HG02571 (cell line): Measurements from ENCODE around the gene RPL18.

Experiments
- ATAC-seq: cut with Tn5 transposase; IDR thresholded peaks from one replicate; pipeline ENCODE4 v1.9.1; 2021; ENCODE audit warnings: mild to moderate bottlenecking, moderate library complexity; ENCODE audit not compliant: unreplicated experiment

The RPL18 gene

GRCh38 chr19:48614436-48615230 lies 4.3 kb downstream of the RPL18 start, which contains the start of gene FAM83E:
TSS of gene FAM83E (minus strand) at chr19:48615076. CDS start at chr19:48613372, 1,704 bp downstream.
- no peak for ATAC-seq

GRCh38 chr19:48613852-48614435 lies 5.0 kb downstream of the RPL18 start:
- no peak for ATAC-seq

DNA sequence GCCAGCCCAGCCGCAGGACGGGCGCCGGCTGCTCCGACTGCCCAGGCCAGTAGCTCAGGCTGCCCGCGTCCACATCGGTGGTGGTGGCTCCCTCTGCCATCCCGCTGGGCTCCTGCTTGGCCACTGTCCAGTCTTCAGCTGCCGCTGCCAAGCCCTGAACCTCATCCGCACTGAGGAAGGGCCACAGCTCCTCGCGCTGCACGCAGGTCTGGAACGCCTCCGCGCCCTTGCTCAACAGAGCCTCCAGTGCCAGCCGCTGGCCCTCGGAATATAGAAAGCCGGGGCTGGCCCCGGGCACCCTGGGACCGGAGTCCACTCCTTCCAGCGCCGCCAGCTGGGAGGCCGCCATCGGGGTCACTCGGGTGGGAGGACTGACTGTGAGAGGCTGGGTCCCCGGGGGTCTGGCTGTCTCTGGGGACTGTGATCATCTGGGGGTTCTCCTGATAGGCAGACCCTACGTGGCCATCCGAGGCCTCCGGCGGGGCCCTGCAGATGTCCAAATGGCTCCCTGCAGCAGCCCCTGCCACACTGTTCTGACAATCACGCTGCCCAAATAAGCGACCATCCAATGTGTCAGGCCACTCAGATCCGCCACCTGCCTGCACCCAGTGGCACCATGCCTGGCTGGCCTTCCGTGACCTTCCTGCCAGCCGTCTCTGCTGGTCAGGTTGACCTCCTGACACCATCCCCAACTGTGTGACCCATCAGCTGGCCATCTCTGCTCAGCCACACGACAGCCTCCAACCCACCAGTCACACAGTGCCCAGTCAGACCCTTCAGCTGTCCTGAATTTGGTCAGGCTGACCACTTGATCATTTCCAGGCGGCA lies 5.7 kb downstream of the RPL18 start:
- ATAC-seq: no peak

- no peak for ATAC-seq
These were observed 7.1 kb downstream of the RPL18 start for GRCh38 chr19:48611872-48612271.

GRCh38 chr19:48609571-48610108 lies 9.3 kb downstream of the RPL18 start:
- ATAC-seq: no peak

DNA sequence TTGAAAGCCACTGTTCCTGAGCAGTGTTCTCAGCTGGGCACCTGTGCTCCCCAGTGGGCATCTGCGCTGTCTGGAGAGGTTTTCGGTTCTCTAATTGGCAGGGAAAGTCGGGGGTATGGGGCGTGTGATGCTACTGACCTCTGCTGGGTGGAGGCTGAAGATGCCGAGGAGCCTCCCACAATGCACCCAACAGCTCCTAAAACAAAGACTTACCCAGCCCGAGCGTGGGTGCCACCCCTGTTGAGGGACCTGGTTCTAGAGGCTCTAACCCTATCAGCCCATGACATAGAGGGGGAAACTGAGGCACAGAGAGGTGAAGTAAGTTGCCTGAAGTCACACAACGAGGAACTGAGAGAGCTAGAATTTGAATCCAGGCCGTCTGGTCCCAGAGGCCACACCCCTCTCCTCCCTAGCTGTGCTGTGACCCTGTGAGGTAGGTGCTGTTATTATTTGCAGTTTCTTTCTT lies 10.1 kb downstream of the RPL18 start:
- no peak for ATAC-seq

DNA sequence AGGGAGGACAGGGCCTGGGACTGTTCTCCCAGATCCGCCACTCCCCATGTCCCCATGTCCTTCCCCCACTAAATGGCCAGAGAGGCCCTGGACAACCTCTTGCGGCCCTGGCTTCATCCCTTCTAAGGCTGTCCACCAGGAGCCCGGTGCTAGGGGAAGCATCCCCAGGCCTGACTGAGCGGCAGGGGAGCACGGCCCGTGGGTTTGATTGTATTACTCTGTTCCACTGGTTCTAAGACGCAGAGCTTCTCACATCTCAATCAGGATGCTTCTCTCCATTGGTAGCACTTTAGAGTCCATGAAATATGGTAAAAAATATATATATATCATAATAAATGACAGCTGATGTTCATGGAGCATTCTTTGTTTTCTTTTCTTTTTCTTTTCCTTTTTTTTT lies 11.6 kb downstream of the RPL18 start:
- no peak for ATAC-seq

DNA sequence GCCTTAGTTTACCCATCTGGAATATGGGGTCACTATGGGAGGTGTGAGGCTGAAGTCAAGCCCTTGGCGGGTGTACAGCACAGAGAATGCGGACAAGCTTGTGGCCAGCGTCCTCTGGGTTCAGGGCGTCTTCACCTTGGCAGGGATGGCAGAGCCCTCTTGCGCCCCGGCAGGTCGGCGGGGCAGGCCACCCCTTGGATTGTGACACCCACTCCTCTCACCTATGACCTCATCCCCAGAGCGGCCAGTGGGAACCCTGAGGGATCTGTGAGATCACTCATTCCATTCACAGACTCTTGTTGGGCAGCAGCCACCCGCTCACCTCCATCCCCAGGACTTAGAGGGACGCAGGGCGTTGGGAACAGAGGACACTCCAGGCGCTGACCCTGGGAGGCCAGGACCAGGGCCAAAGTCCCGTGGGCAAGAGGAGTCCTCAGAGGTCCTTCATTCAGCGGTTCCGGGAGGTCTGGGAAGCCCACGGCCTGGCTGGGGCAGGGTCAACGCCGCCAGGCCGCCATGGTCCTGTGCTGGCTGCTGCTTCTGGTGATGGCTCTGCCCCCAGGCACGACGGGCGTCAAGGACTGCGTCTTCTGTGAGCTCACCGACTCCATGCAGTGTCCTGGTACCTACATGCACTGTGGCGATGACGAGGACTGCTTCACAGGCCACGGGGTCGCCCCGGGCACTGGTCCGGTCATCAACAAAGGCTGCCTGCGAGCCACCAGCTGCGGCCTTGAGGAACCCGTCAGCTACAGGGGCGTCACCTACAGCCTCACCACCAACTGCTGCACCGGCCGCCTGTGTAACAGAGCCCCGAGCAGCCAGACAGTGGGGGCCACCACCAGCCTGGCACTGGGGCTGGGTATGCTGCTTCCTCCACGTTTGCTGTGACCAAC lies 12.3 kb downstream of the RPL18 start, which contains the start of gene SPACA4:
TSS of gene SPACA4 (plus strand) at position 280 of the 896 bp plus-strand sequence. CDS start at position 517, 237 bp downstream.
- ATAC-seq: no peak

GRCh38 chr19:48603850-48604249 lies 15.1 kb downstream of the RPL18 start:
- no peak for ATAC-seq

DNA sequence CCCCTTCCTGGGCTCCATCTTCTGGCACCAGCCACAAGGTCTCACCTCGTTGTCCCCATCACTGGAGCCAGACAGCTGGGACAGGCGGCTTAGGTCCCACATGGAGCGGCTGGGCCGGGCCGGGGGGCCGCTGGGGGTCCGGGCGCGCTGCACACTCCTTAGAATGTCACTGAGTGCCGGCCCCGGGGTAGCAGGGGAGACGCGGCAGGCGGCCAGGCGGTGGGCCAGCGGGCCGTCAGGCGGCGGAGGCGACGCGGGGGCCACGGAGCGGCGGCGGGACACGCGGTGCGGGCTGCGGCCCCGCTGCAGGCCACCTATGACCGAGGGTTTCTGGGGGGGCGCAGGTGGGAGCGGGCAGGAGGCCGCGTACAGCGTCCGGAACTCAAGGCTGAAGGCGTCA lies 15.5 kb downstream of the RPL18 start:
- no peak for ATAC-seq

DNA sequence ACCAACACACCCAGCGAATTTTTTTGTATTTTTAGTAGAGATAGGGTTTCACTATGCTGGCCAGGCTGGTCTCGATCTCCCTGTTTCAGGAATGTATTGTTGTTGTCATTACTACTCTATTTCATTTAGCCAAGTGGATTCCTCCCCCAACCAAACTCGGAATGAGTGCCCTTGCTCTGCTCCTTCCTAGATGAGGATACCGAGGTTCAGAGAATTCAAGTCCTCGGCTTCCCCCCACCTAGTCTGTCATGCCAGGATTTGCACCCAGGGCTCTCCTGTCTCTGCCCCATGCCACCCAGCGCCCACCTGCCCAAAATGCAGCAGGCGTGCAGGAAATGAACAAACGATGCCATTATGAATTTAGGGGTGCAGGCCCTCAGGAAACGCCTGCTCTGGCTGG lies 16.0 kb downstream of the RPL18 start:
- no peak for ATAC-seq

GRCh38 chr19:48600679-48601417 lies 18.1 kb downstream of the RPL18 start:
- ATAC-seq: no peak

DNA sequence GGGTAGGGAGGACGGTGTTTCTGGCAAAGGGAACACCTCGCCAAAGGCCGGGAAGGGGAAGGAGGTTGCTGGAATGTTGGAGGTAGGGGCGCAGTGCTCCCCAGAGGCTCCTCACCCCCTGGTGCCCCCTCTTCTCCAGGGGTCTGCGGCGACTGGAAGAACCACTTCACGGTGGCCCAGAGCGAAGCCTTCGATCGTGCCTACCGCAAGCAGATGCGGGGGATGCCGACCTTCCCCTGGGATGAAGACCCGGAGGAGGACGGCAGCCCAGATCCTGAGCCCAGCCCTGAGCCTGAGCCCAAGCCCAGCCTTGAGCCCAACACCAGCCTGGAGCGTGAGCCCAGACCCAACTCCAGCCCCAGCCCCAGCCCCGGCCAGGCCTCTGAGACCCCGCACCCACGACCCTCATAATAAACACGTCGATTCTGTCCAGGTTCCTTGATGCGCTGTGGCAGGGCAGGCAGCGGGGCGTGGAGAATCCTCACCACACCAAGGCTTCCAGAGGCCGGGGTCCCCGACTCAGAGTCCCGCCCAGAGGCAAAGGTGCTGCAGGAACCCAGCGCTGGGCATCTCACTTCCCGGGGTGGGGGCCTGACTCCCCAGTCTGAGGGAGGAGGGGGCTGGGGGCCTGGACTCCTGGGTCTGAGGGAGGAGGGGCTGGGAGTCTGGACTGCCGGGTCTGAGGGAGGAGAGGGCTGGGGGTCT lies 19.8 kb downstream of the RPL18 start:
- no peak for ATAC-seq

DNA sequence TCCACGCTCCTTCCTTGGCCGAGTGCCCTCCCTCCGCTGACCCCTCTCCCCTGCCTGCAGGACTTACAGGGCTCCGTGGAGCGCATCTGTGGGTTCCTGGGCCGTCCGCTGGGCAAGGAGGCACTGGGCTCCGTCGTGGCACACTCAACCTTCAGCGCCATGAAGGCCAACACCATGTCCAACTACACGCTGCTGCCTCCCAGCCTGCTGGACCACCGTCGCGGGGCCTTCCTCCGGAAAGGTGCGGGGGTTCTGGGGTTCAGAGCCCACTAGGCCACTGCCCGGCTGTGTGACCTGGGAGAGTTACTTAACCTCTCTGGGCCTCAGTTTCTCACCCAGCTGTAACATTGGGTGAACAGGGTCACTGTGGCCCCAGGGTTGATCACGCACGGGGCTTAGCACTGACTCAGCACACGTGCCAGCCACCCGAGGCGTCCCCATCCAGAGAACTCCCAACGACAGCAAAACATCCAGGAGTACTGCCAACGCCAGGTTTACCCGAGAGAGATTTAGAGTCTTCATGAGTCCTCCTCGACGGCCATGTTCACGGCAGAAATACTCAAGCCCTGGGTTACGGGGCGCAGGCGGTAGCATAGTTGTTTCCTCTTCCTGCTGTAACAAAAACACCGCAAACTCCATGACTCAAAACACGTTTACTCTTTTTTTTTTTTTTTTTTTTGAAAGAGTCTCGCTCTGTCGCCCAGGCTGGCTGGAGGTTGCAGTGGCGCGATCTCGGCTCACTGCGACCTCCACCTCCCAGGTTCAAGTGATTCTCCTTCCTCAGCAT lies 22.1 kb downstream of the RPL18 start:
- ATAC-seq: no peak

DNA sequence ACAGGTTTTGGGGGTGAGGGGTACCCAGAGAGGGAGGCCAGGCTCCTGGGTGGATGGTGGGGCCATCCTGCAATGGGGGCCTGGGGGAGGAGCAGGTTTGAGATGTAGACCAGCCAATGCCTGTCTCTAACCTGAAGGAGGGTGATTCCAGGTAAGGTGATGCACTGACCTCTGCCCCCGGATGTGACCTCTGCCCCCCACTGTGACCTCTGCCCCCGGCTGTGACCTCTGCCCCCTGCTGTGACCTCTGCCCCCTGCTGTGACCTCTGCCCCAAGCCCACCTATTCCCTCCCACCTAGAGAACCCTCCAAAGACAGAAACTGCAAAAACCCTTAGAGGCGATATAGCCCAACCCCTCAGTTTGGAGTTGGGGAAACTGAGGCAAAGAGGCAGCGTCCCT lies 22.7 kb downstream of the RPL18 start:
- ATAC-seq: no peak

- no peak for ATAC-seq
These were observed 23.1 kb downstream of the RPL18 start for GRCh38 chr19:48595833-48596232.

- no peak for ATAC-seq
These were observed 23.8 kb downstream of the RPL18 start for GRCh38 chr19:48595171-48595570.

- no peak for ATAC-seq
These were observed 28.0 kb downstream of the RPL18 start for GRCh38 chr19:48591021-48591420.
